Mesenchymal stem cell (in vitro differentiated cells and primary cell): ENCODE data around the gene ERN1.

Experiments
- DNase-seq: peaks from one replicate; pipeline ENCODE4 v3.0.0-alpha.2; 2013
- H2AFZ ChIP-seq: one replicate; pipeline ENCODE4 v1.6.1; 2013; ENCODE audit warnings: low read depth, mild to moderate bottlenecking, control low read depth, inconsistent platforms, low read length, moderate library complexity
- H2AK5ac ChIP-seq: 2 replicates; pipeline ENCODE4 v1.6.1; 2013; ENCODE audit warnings: low read length, moderate library complexity, mild to moderate bottlenecking, inconsistent platforms; ENCODE audit not compliant: severe bottlenecking
- H2BK120ac ChIP-seq: one replicate; pipeline ENCODE4 v1.6.1; 2013; ENCODE audit warnings: low read depth, mild to moderate bottlenecking, inconsistent platforms, low read length, moderate library complexity
- H2BK12ac ChIP-seq, 2 experiments: one replicate each; pipeline ENCODE4 v1.6.1; 2013; ENCODE audit warnings: inconsistent platforms in 2 of 2, low read length in 2 of 2, mild to moderate bottlenecking in 2 of 2, moderate library complexity in 2 of 2, control low read depth in 1 of 2
- H2BK15ac ChIP-seq: one replicate; pipeline ENCODE4 v1.6.1; 2013; ENCODE audit warnings: mild to moderate bottlenecking, low read depth, inconsistent platforms; ENCODE audit not compliant: poor library complexity, severe bottlenecking
- H2BK5ac ChIP-seq: 2 replicates; pipeline ENCODE4 v1.6.1; 2013; ENCODE audit warnings: low read depth, mild to moderate bottlenecking, low read length, control low read depth, inconsistent platforms; ENCODE audit not compliant: poor library complexity, severe bottlenecking
- H3K14ac ChIP-seq, 2 experiments: one replicate each; pipeline ENCODE4 v1.6.1; 2013; ENCODE audit warnings: inconsistent platforms in 2 of 2, low read length in 2 of 2, control low read depth in 1 of 2, mild to moderate bottlenecking in 1 of 2, moderate library complexity in 1 of 2
- H3K18ac ChIP-seq, 2 experiments: one replicate each; pipeline ENCODE4 v1.6.1; 2013; ENCODE audit warnings: inconsistent platforms in 2 of 2, low read length in 2 of 2, control low read depth in 1 of 2, low read depth in 1 of 2, mild to moderate bottlenecking in 1 of 2
- H3K23ac ChIP-seq, 2 experiments: one replicate each; pipeline ENCODE4 v1.6.1; 2013; ENCODE audit warnings: inconsistent platforms in 2 of 2, low read length in 2 of 2, mild to moderate bottlenecking in 2 of 2, moderate library complexity in 2 of 2, control low read depth in 1 of 2
- H3K27ac ChIP-seq: 2 replicates; pipeline ENCODE4 v1.5.1; 2013; ENCODE audit warnings: mild to moderate bottlenecking, moderate library complexity, low read length, control low read depth, inconsistent platforms; ENCODE audit not compliant: poor library complexity, severe bottlenecking
- H3K27me3 ChIP-seq, 2 experiments: 2 replicates each; pipeline versions ENCODE4 v1.6.1 to v1.7.0; 2013; ENCODE audit warnings: low read length in 2 of 2, mild to moderate bottlenecking in 2 of 2, moderate library complexity in 2 of 2, control low read depth in 1 of 2, inconsistent platforms in 1 of 2; ENCODE audit not compliant: control insufficient read depth in 1 of 2, insufficient read depth in 1 of 2
- H3K36me3 ChIP-seq, 2 experiments: 2 replicates each; pipeline versions ENCODE4 v1.6.1 to v1.7.0; 2013; ENCODE audit warnings: low read length in 2 of 2, control low read depth in 1 of 2, inconsistent platforms in 1 of 2, low read depth in 1 of 2, mild to moderate bottlenecking in 1 of 2; ENCODE audit not compliant: insufficient read depth in 2 of 2, control insufficient read depth in 1 of 2
- H3K4ac ChIP-seq, 2 experiments: one replicate each; pipeline ENCODE4 v1.6.1; 2013; ENCODE audit warnings: inconsistent platforms in 2 of 2, low read length in 2 of 2, mild to moderate bottlenecking in 2 of 2, moderate library complexity in 2 of 2, control low read depth in 1 of 2, low read depth in 1 of 2
- H3K4me1 ChIP-seq: 2 replicates; pipeline ENCODE4 v1.6.1; 2013; ENCODE audit warnings: low read depth, low read length, control low read depth; ENCODE audit not compliant: control insufficient read depth, insufficient read depth
- H3K4me2 ChIP-seq: 2 replicates; pipeline ENCODE4 v1.6.1; 2013; ENCODE audit warnings: low read length, mild to moderate bottlenecking, inconsistent platforms; ENCODE audit not compliant: poor library complexity, severe bottlenecking
- H3K4me3 ChIP-seq, 2 experiments: 2 replicates each; pipeline versions ENCODE4 v1.5.1 to v1.7.0; 2013; ENCODE audit warnings: low read length in 2 of 2, mild to moderate bottlenecking in 2 of 2, control low read depth in 1 of 2, low read depth in 1 of 2; ENCODE audit not compliant: insufficient read depth in 1 of 2
- H3K79me1 ChIP-seq: replicated peaks from 2 replicates; pipeline ENCODE4 v1.6.1; 2013; ENCODE audit warnings: mild to moderate bottlenecking, control low read depth, low read length, inconsistent platforms; ENCODE audit not compliant: poor library complexity, severe bottlenecking
- H3K9ac ChIP-seq: 2 replicates; pipeline ENCODE4 v1.7.0; 2013; ENCODE audit warnings: mild to moderate bottlenecking, low read length, moderate library complexity
- H3K9me3 ChIP-seq: 2 replicates; pipeline ENCODE4 v1.7.0; 2013; ENCODE audit warnings: mild to moderate bottlenecking, low read length; ENCODE audit not compliant: control insufficient read depth
- H4K8ac ChIP-seq: one replicate; pipeline ENCODE4 v1.6.1; 2013; ENCODE audit warnings: inconsistent platforms, mild to moderate bottlenecking, low read length, moderate library complexity
- H4K91ac ChIP-seq: one replicate; pipeline ENCODE4 v1.6.1; 2013; ENCODE audit warnings: mild to moderate bottlenecking, low read length, inconsistent platforms
- WGBS: methylation state at CpG from one replicate; pipeline ENCODE4 v1.1.7; 2013; ENCODE audit warnings: mixed read lengths; 5-methylcytosine and 5-hydroxymethylcytosine counted together

The ERN1 gene

DNA sequence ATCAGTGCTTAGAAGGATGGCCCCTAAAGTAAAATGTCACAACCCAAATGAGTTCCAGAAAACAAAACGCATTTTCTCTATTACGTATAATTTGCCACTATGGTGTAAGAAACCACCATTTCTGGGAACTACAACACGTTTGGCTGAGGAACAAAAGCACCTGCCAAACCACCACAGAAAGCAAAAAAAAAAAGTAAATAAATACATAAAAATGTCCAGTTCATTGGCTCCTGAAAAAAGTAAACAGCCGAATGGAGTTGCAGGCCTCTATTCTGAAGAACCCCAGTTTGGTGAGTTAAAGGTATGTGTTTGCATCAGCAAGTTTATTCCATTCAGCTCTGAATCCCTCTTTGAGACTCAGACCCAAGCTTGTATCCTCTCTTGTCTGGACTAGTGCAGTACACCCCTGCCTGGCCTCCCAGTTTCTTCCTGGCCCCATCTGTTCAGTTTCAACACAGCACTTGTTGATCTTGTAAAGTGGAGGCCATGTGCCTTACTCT, 36.9 kb downstream of the ERN1 start:
- no peak overlapping the region for H3K14ac ChIP-seq
- H3K79me1 ChIP-seq: peaks cover 7% of the 10 kb centered on the region
- H4K91ac ChIP-seq: no peak overlapping the region
- peaks cover 7 to 26% of the 10 kb centered on the region in 2 experiments for H3K36me3 ChIP-seq
- H3K4ac ChIP-seq: no peak overlapping the region
- peak; percentile 59 for DNase-seq
- no peak overlapping the region for H2BK5ac ChIP-seq
- no peak overlapping the region for H2BK15ac ChIP-seq
- peaks cover 1% of the 10 kb centered on the region for H3K4me1 ChIP-seq
- no peak overlapping the region for H2AK5ac ChIP-seq
- no peak overlapping the region for H2AFZ ChIP-seq
- H3K27me3 ChIP-seq: no peaks in the 10 kb centered on the region
- H3K9ac ChIP-seq: no peak overlapping the region
- H3K4me3 ChIP-seq: no peak overlapping the region
- no peaks in the 10 kb centered on the region for H3K9me3 ChIP-seq
- H2BK12ac ChIP-seq: no peak overlapping the region
- H3K27ac ChIP-seq: no peak overlapping the region
- H3K23ac ChIP-seq: no peak overlapping the region
- H2BK120ac ChIP-seq: no peak overlapping the region
- H3K18ac ChIP-seq: no peak overlapping the region
- no peak overlapping the region for H4K8ac ChIP-seq
- no peak overlapping the region for H3K4me2 ChIP-seq
- 91% methylated on average over 4 of the region's 4 CpGs for WGBS

DNA sequence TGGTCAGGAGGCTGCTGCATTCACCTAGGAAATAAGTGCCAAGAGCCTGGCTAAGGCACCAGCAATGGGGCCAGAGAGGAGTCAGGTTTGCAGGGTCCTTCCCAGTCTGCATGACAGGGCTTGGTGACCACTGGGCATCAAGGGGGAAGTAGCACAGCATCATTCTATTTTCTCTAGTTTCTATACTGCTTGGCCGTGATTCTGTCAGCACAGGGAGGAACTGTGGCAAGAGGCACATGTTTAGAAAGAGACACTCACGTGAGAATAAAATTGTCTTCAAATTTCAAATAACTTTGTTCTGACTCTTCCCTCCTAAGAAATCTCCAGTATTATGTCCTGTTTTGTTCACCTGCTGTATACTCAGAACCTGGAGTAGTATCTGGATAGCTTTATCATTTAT, 37.8 kb downstream of the ERN1 start:
- Histone ChIP-seq H3K4me1 (peaks cover 1% of the 10 kb centered on the region), H2BK15ac (no peak overlapping the region), H2BK5ac (no peak overlapping the region), H3K4me3 (no peak overlapping the region), H3K9ac (no peak overlapping the region), H3K18ac (no peak overlapping the region), H3K14ac (no peak overlapping the region), H2BK12ac (no peak overlapping the region), H4K8ac (no peak overlapping the region), H3K23ac (no peak overlapping the region), H3K4ac (no peak overlapping the region), H3K9me3 (no peaks in the 10 kb centered on the region), H3K27me3 (no peaks in the 10 kb centered on the region), H4K91ac (no peak overlapping the region), H3K27ac (no peak overlapping the region), H3K36me3 (peaks cover 7 to 26% of the 10 kb centered on the region in 2 experiments), H2AK5ac (no peak overlapping the region), H2AFZ (no peak overlapping the region), H2BK120ac (no peak overlapping the region), H3K4me2 (no peak overlapping the region), H3K79me1 (peaks cover 7% of the 10 kb centered on the region)
- WGBS: 100% methylated on average over 2 of the region's 2 CpGs
- DNase-seq: no peak

DNA sequence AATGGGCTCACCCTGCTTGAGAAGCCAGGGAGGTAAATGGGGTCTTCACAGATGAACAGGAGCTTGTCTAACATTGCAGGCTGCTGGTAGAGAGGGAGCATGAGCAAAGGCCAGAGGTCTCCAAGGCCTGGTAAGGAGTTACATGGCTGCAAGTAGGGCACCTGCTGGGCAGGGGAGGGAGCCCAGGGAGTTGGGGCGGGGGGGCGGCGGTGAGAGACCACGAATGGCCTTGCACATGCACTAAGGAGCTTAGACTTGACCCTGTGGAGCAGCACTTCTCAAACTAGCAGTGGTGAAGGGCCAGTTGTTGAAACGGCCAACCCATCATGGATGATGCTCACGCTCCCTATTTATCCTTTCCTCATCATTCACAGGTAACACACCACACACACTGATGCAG, 38.4 kb downstream of the ERN1 start:
- no peak overlapping the region for H3K9ac ChIP-seq

DNA sequence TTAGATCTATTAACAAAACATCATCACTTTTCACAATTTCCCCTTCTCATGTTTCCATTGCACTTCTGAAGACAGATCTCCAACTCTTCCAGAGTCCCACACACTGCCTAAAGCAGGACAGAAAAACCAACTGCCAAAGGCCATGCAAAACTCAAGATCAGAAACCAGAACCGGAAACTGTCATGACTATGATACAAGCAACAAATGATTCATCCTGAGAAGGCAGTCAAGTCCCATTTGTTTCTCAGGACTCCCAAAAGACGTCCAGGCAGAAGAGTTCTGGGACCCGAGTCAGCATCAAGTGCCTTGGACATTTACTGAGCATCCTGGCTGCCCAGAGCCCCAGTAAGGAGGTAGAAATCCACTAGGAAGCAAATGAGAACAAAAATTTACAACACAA, 38.8 kb downstream of the ERN1 start:
- no peak overlapping the region for H3K23ac ChIP-seq
- H2AK5ac ChIP-seq: no peak overlapping the region
- H3K4ac ChIP-seq: no peak overlapping the region
- no peak overlapping the region for H4K8ac ChIP-seq
- H3K27ac ChIP-seq: no peak overlapping the region
- no peak overlapping the region for H3K14ac ChIP-seq
- H3K9me3 ChIP-seq: no peaks in the 10 kb centered on the region
- H3K36me3 ChIP-seq: peaks cover 7 to 17% of the 10 kb centered on the region in 2 experiments
- H3K18ac ChIP-seq: no peak overlapping the region
- H2BK12ac ChIP-seq: no peak overlapping the region
- H4K91ac ChIP-seq: no peak overlapping the region
- H2BK15ac ChIP-seq: no peak overlapping the region
- 77% methylated on average over 3 of the region's 3 CpGs for WGBS
- H2BK5ac ChIP-seq: no peak overlapping the region
- H3K9ac ChIP-seq: no peak overlapping the region
- DNase-seq: no peak
- H3K4me3 ChIP-seq: no peak overlapping the region
- peaks cover 7% of the 10 kb centered on the region for H3K79me1 ChIP-seq
- no peaks in the 10 kb centered on the region for H3K4me1 ChIP-seq
- H3K27me3 ChIP-seq: no peaks in the 10 kb centered on the region
- no peak overlapping the region for H2BK120ac ChIP-seq
- no peak overlapping the region for H3K4me2 ChIP-seq
- no peak overlapping the region for H2AFZ ChIP-seq

More for the DNA sequence above, 38.4 kb downstream of the ERN1 start:
- no peak overlapping the region for H2BK5ac ChIP-seq
- H2BK120ac ChIP-seq: no peak overlapping the region
- H3K79me1 ChIP-seq: peaks cover 7% of the 10 kb centered on the region
- no peaks in the 10 kb centered on the region for H3K4me1 ChIP-seq
- no peak overlapping the region for H2BK12ac ChIP-seq
- H2AFZ ChIP-seq: no peak overlapping the region
- 93% methylated on average over 5 of the region's 6 CpGs for WGBS
- H3K9me3 ChIP-seq: no peaks in the 10 kb centered on the region
- no peak overlapping the region for H2AK5ac ChIP-seq
- H3K36me3 ChIP-seq: peaks cover 7 to 21% of the 10 kb centered on the region in 2 experiments
- no peak overlapping the region for H2BK15ac ChIP-seq
- H3K27me3 ChIP-seq: no peaks in the 10 kb centered on the region
- no peak overlapping the region for H3K4me2 ChIP-seq
- no peak overlapping the region for H3K4me3 ChIP-seq
- H4K91ac ChIP-seq: no peak overlapping the region
- H3K18ac ChIP-seq: peak overlapping the region in 1 of 2 experiments; percentile 14
- H3K4ac ChIP-seq: no peak overlapping the region
- H3K14ac ChIP-seq: no peak overlapping the region
- H3K27ac ChIP-seq: no peak overlapping the region
- DNase-seq: no peak
- no peak overlapping the region for H3K23ac ChIP-seq
- H4K8ac ChIP-seq: no peak overlapping the region
